ENCODE results near the gene KATNAL2. TPM values are rescaled to one million over a fixed set of nuclear protein-coding genes. Genes with fewer than 3 reads are reported as not detected.

Gene KATNAL2
- total and polyA plus RNA-seq, 9 donors: 0.78 to 5.1 (median 2.8) TPM

DNA sequence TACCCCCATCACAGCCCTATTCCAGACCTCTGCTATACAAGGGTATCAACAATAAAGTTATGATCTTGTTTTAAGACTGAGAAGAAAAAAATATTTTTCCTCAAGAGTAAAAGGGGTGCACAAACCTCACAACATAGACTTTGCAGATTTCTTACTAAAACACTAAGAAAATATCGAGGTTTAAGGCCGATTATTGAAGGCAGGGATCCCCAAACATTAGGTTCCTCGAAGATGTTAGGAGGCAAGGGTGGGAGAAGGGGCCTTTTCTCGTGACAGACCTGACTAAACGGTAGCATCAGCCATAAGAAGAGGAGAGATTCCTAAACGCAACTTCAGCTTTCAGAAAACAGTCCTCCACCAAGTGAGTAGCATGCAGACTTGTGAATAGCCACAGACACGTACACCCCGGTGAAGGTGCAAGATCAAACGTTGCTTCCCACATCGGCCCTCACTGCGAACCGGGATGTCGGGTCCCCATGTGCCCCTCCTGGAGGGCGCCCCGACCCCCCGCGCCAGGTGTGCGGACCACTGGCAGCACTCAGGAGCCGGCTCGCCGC, 773 bp upstream of the KATNAL2 start:
- TF ChIP-seq, protein P1, sequence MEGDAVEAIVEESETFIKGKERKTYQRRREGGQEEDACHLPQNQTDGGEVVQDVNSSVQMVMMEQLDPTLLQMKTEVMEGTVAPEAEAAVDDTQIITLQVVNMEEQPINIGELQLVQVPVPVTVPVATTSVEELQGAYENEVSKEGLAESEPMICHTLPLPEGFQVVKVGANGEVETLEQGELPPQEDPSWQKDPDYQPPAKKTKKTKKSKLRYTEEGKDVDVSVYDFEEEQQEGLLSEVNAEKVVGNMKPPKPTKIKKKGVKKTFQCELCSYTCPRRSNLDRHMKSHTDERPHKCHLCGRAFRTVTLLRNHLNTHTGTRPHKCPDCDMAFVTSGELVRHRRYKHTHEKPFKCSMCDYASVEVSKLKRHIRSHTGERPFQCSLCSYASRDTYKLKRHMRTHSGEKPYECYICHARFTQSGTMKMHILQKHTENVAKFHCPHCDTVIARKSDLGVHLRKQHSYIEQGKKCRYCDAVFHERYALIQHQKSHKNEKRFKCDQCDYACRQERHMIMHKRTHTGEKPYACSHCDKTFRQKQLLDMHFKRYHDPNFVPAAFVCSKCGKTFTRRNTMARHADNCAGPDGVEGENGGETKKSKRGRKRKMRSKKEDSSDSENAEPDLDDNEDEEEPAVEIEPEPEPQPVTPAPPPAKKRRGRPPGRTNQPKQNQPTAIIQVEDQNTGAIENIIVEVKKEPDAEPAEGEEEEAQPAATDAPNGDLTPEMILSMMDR (IDR thresholded peaks at IDR 0.05): no peak
- intact Hi-C loops (cut with DNase I): no loop called here
- DNase-seq: no peak
- peak overlapping the region; percentile 54 to 90 for H3K27ac ChIP-seq
- H3K9me3 ChIP-seq: no peaks in the 10 kb centered on the region
- H3K4me3 ChIP-seq: peak overlapping the region; percentile 62
- 0 to 1% (median 1%) methylated on average over 14 to 21 of the region's 21 CpGs for WGBS, 3 donors
- no peaks in the 10 kb centered on the region for H3K27me3 ChIP-seq
- no peaks in the 10 kb centered on the region for H3K36me3 ChIP-seq
- H3K4me1 ChIP-seq (ENCODE audit: insufficient read depth): peaks cover 5% of the 10 kb centered on the region

DNA sequence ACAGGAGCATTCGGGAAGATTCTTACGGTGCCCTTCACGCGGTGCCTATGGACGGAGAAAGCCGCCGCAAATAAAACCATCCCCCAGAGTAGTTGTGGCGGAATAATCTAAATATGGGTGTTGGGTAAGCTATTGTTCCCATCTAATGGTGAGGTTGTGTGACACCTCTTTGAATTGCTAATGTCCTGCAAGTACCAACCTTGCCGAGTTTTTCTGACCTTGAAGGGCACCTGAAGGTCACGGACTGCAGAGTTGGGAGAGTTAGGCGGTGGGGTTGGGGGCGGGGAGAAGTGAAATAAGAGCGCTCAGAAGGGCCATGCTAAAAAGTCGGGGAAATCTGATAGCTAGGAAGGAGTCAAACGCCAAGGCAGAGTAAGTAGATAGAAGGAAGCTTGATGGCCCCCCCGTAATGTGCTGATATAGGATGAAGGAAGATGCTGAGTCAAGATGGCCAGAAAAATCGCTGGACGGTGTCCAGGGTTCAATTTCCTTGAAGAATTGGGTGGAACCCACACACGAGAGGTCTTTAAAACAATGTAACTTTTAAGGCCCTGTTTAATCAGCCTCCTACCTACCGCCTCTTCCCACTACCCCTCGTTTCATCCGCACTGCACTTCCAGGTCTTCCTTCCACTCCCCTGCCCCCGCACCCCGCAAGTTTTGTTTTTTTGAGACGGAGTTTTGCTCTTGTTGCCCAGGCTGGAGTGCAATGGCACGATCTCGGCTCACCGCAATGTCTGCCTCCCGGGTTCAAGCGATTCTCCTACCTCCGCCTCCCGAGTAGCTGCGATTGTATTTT, 600 bp downstream of the KATNAL2 start:
- no peaks in the 10 kb centered on the region for H3K36me3 ChIP-seq
- peak overlapping the region; percentile 62 for H3K4me3 ChIP-seq
- peaks cover 5% of the 10 kb centered on the region for H3K4me1 ChIP-seq (ENCODE audit: insufficient read depth)
- H3K27ac ChIP-seq: peak overlapping the region; percentile 54 to 90
- no peaks in the 10 kb centered on the region for H3K27me3 ChIP-seq
- peak; percentile 16 to 49 (median 37) for DNase-seq
- TF ChIP-seq, protein P1 (IDR thresholded peaks at IDR 0.05): no peak
- TF ChIP-seq EP300 (IDR thresholded peaks at IDR 0.05): no peak
- TF ChIP-seq POLR2A (IDR thresholded peaks at IDR 0.05): no peak
- 29 to 38% (median 30%) methylated on average over 33 of the region's 33 CpGs for WGBS, 3 donors
- intact Hi-C loops (cut with DNase I): no loop called here
- H3K9me3 ChIP-seq: no peaks in the 10 kb centered on the region

DNA sequence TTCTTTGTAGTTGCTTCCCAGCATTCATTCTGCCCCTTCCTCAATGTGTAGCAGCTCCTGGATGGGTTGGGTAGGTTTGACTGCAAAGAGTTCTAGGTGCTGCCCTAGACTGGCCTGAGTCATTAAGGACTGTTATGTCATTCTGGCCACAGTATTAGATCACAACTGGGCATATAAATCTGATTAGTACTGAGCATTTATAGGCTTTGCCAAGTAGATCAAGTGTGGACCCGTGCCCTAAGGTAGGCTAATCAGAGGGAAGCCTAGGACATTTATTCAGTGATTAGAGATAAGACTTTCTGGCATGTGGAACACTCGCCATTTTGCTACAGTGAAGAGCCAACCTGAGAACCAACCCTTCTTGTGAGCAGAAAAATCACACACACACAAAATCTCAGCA, 2.7 kb downstream of the KATNAL2 start:
- WGBS, 3 donors: 76 to 87% (median 86%) methylated on average over 2 of the region's 2 CpGs
- no peaks in the 10 kb centered on the region for H3K36me3 ChIP-seq
- peaks cover 4% of the 10 kb centered on the region for H3K4me1 ChIP-seq (ENCODE audit: insufficient read depth)
- no peak for DNase-seq
- H3K4me3 ChIP-seq: no peak overlapping the region
- no peak overlapping the region for H3K27ac ChIP-seq
- no peaks in the 10 kb centered on the region for H3K27me3 ChIP-seq
- no peak for TF ChIP-seq POLR2A (IDR thresholded peaks at IDR 0.05)
- intact Hi-C loops (cut with DNase I): no loop called here
- no peaks in the 10 kb centered on the region for H3K9me3 ChIP-seq

DNA sequence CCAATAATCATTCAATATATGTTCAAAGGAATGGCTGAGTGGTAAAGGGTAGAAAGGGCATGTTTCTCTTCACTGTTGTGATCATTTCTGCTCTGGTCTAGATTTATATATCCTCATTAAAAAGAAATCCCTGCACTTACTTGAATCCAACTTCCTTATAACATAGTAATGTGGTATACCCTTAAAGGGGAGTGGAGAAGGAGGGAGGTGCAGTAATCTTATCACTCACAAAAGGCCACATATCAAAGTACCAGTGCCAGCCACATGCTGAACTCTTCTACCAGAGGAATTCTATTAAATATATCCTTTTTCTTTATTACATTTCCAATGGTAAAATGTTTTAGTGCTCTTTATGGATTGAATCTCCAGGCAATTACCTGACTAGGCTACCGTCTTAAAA, 3.3 kb downstream of the KATNAL2 start:
- peaks cover 4% of the 10 kb centered on the region for H3K4me1 ChIP-seq (ENCODE audit: insufficient read depth)
- intact Hi-C loops (cut with DNase I): no loop called here
- no peaks in the 10 kb centered on the region for H3K36me3 ChIP-seq
- DNase-seq: no peak
- H3K27me3 ChIP-seq: no peaks in the 10 kb centered on the region
- no peak overlapping the region for H3K4me3 ChIP-seq
- TF ChIP-seq EP300 (IDR thresholded peaks at IDR 0.05) (no peak), POLR2A (IDR thresholded peaks at IDR 0.05) (no peak)
- TF ChIP-seq, protein P1 (IDR thresholded peaks at IDR 0.05): no peak
- H3K9me3 ChIP-seq: no peaks in the 10 kb centered on the region
- 76 to 88% (median 76%) methylated on average over 1 of the region's 1 CpG for WGBS, 3 donors
- no peak overlapping the region for H3K27ac ChIP-seq

DNA sequence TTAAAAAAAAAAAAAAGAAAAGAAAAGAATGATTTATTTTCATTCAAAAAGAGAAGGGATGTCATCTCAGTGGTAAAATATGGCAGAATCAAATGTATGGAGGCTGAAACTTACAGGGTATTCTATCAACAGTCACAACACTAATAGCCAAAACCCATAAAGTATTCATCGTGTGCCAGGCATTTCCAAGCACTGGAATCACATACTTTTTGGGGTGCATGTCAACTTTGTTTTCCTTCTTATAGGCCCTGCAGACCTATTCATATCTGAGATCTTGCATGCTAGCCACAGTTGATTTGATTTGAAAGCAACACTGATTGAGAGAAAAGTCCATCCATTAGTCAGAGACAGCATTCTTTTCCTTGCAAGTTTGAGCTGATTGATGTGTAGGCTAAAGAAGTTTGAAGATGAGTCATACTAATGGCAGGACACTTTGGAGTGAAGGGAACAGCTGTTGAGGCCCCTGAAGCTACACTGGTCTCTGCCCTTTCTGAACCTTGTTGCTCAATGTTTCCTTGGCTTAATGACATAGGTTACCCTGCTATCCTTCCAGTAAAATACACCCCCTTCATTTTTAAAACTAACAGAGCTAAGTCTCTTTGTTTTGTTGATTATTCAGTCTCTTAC, 22.0 kb downstream of the KATNAL2 start:
- TF ChIP-seq POLR2A (IDR thresholded peaks at IDR 0.05) (no peak), EP300 (IDR thresholded peaks at IDR 0.05) (no peak)
- TF ChIP-seq, protein P1 (IDR thresholded peaks at IDR 0.05): no peak
- H3K4me1 ChIP-seq (ENCODE audit: insufficient read depth): no peaks in the 10 kb centered on the region
- H3K36me3 ChIP-seq: no peaks in the 10 kb centered on the region
- 72 to 88% (median 76%) methylated on average over 1 of the region's 1 CpG for WGBS, 3 donors
- DNase-seq: no peak
- H3K9me3 ChIP-seq: no peaks in the 10 kb centered on the region
- no peak overlapping the region for H3K27ac ChIP-seq
- intact Hi-C loops (cut with DNase I): no loop called here
- H3K4me3 ChIP-seq: no peak overlapping the region
- H3K27me3 ChIP-seq: no peaks in the 10 kb centered on the region
